GM19463 (cell line): ENCODE measurements around the gene AP1S3.
"Not testable (repeated sequence)": the region's sequence is repeated elsewhere in the genome, so short reads cannot be mapped to it uniquely, and the experiment has no call there.

Experiments used
- ATAC-seq: cut with Tn5 transposase; IDR thresholded peaks from one replicate; pipeline ENCODE4 v1.9.1; 2021; ENCODE audit warnings: mild to moderate bottlenecking, moderate library complexity; ENCODE audit not compliant: unreplicated experiment

Gene AP1S3

GRCh38 chr2:223837287-223838061, at the start of gene AP1S3:
AP1S3 (minus strand) TSS chr2:223837582; CDS start chr2:223837450, 132 bp downstream.
- ATAC-seq = peak; percentile 74

DNA sequence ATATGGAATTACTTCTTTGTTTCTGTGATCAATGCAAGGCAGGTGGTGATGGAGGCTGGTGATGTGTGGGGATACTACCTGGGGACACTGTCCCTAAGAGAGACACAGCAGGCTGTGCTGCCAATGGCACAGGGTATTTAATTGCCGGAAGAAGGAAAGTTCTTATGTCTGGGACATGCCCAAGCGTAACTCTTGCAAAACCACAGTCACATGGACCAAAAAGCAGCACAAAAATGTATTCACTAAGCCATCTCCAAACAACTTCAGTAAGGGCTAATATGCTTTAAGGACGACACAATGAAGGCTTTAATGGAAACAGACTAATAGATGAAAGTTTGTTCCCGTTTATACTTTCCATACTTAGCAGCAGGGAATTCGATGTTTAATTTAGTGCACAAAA, 49.7 kb upstream of the AP1S3 start:
- no peak for ATAC-seq

DNA sequence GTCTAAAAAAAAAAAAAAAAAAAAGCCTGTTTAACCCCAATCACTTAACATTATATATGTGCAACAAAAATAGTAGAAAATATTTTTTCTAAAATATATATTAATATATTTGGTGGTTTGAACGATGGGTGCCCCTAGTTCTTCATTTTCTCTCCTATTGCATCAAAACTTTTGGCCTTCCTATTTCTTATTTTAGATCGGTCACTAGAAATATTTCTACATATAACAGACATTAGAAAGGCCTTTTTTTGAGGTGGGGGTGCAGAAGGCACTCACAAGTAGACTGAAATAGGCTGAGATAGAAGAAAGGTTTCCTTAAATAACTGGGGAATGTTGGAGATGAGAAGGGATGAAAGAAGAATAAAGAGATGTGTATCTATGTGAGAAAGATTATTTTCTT, 49.3 kb upstream of the AP1S3 start:
- ATAC-seq = no peak

- peak; percentile 80 for ATAC-seq
Measured at GRCh38 chr2:223884399-223884798, 47.0 kb upstream of the AP1S3 start.

DNA sequence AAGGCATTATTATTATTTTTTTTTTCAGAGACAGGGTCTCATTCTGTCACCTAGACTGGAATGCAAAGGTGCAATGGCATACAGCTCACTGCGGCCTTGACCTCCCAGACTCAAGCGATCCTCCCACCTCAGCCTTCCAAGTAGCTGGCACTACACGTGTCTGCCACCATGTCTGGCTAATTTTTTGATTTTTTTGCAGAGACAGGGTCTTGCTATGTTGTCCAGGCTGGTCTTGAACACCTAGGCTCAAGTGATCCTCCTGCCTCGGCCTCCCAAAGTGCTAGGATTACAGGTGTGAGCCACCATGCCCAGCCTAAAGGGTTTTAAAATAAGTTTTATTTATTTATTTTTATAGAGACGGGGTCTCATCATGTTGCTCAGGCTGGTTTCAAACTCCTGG, 45.3 kb upstream of the AP1S3 start:
- no peak for ATAC-seq

GRCh38 chr2:223880796-223881195, 43.4 kb upstream of the AP1S3 start:
- no peak for ATAC-seq

DNA sequence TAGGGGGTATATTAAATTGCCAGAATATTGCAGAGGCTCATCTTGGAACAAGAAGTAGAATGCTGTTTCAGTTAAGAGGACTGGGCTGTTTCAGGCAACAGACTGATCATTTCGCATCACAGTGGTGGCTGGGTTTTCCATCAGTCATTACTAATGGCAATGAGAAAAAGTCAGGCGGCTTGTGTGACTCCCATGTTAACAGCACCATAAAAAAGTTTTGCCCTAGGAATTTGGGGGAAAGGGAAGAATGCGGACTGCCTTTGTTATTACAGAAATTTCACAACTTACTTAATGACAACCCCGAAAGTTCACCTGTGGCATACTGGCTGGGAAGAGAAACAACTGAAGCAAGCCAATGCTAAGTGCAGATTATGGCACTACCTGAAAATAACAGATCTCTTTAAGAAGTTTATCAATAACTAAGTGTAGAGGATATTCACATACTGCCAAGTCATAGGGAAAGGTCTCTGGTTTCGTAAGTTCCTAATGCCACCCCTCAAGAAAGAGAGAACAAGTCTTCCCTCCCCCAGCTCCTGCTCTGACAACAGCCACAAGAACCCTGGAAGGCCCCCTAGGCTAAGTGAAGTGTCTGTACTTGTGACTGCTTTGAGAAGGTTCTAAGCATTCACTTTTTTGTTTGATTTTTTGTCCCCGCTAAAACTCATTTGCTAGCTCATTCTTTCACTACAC, 40.5 kb upstream of the AP1S3 start:
- peak; percentile 94 for ATAC-seq

DNA sequence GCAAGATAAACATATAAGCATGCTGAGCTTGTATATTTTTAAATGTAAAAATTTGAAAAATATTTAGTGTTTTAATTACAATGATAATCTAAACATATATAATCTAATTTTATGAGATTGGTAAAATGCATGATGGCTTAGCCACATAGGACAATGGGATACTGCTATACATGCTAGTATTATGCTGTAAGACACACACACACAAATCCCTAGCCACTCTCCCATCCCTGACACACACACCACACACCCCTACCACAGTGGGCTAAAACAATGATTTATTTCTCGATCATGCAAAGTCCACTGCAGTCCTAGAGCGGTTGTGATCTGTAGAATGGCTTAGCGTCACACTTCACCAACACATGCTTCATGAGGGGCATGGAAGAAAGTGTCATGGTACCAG, 36.3 kb upstream of the AP1S3 start:
- ATAC-seq = no peak

DNA sequence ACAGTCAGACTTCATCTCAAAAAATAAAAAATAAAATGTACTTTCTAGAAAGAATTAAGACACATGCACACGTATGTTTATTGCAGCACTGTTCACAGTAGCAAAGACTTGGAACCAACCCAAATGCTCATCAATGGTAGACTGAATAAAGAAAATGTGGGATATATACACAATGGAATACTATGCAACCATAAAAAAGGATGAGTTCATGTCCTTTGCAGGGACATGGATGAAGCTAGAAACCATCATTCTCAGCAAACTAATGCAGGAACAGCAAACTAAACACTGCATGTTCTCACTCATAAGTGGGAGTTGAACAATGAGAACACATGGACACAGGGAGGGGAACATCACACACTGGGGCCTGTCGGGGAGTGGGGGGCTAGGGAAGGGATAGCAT, 35.4 kb upstream of the AP1S3 start:
- not testable (repeated sequence) for ATAC-seq

DNA sequence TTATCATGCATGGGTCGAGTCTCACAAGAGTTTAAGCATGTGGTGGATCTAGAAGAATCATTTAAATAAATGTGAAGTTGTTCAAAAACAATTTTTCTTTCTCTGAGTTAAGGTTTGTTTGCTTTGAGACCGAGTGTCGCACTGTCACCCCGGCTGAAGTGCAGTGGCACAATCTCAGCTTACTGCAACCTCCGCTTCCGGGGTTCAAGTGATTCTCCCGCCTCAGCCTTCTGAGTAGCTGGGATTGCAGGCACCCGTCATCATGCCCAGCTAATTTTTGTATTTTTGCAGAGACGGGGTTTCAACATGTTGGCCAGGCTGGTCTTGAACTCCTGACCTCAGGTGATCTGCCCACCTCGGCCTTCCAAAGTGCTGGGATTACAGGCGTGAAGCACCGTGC, 34.3 kb upstream of the AP1S3 start:
- not testable (repeated sequence) for ATAC-seq

GRCh38 chr2:223870840-223871611, 33.6 kb upstream of the AP1S3 start:
- ATAC-seq = no peak

- ATAC-seq = peak; percentile 83
Measured at GRCh38 chr2:223868005-223868404, 30.6 kb upstream of the AP1S3 start.

- ATAC-seq = no peak
Measured at GRCh38 chr2:223865907-223866508, 28.6 kb upstream of the AP1S3 start.

DNA sequence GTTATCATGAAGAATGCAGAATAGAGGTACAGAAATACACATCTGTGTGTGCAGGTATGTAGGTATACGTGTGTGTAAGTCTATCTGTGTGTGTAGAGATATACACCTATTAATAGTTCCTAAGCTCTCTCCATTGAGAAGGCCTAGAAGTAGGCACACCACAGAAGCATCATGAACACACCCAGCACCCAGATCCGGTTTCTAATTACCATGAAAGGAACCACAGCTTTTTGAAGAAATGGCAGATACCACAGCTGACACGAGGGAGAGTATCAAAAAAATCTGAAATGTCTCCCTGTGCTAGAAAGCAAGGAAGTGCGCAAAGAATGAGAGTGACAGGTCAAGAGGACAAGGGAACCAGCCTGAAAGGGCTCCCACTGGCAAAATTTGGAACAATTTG, 27.7 kb upstream of the AP1S3 start:
- no peak for ATAC-seq

DNA sequence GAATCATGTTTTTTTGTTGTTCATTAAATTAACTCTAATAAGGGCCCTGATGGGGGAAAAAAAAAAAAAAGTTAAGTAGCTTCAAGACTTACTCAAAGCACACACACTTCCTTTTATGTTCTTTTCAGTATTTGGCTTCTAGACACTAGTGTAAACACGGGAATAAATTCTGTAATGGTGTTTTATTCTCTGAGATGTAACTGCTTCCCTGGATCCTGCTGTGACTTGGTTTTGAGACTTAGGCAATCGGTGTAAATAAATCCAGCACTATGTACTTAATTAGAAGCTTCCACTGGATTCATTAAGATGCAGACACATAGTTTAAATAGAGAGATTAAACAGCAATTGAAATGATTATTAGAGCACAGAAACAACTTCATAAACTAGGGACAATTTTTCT, 26.1 kb upstream of the AP1S3 start:
- ATAC-seq = no peak

DNA sequence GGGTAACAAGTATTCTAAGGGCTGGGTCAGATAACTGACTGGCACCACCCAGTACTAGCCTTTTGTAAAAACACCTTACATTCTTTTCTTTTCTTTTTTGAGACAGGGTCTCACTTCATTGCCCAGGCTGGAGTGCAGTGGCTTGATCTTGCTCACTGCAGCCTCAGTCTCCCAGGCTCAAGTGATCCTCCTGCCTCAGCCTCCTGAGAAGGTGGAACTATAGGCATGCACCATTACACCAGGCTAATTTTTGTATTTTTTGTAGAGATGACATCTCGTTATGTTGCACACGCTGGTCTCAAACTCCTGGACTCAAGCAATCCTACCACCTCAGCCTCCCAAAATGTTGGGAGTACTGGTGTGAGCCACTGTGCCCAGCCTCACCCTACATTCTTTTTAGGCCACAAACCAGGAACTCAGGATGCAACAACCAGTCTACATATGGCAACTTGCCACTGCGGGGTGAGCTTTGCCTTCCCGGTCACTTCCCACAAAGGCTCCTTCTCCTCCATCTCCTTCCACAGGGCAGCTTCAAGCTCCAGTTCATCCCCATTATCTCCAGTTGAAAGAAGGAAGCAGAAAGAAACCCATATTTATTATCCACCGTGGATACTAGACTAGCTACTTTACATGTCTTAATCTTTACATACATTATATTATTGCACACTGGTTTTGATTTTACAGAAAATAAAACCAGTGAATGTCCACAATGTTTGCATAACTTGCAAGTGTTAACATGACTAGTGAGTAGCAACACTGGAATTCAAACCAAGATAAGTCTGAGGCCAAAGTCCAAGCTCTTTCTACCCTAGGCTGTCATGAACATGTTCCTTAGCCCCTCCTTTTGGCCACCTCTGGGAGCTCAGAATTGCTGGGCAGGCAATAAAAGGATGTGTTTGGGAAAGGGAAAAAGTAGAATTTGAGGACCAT, 23.7 kb upstream of the AP1S3 start:
- ATAC-seq = no peak

DNA sequence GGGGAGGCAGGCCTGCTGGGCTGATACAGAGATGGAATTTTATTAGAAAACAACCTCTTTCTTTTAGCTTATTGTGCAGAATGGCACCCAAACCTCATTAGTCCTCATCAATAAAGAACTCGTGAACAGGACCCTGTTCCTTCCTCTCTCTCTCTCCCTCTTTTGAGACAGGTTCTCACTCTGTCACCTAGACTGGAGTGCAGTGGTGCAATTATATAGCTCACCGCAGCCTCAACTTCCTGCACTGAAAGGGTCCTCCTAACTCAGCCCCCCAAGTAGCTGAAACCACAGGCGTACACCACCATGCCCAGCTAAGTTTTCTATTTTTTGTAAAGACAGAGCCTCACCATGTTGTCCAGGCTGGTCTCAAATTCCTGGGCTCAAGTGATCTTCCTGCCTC, 21.7 kb upstream of the AP1S3 start:
- ATAC-seq = no peak

GRCh38 chr2:223856584-223856983, 19.2 kb upstream of the AP1S3 start:
- ATAC-seq = no peak

GRCh38 chr2:223856021-223856420, 18.6 kb upstream of the AP1S3 start:
- ATAC-seq = no peak

- no peak for ATAC-seq
Measured at GRCh38 chr2:223855426-223855825, 18.0 kb upstream of the AP1S3 start.
